T47D (cell line): ENCODE results near the gene CBFA2T3.

ENCODE experiments used
- DNase-seq, 2 experiments: peaks; one replicate each; pipeline versions ENCODE4 v3.0.0 to v3.0.0-alpha.2; 2011 to 2012; ENCODE audit warnings: low read depth in 1 of 2, low spot score in 1 of 2
- JUND ChIP-seq: IDR thresholded peaks from 2 replicates; pipeline ENCODE4 v1.6.1; 2012; ENCODE audit warnings: low read depth
- in situ Hi-C: cut with HindIII; loops from 2 replicates; pipeline ENCODE4 v1.10.0; 2016; ENCODE audit warnings: low sequenced_read_pairs, low pct_unique_long_range_greater_than_20kb

CBFA2T3 gene

DNA sequence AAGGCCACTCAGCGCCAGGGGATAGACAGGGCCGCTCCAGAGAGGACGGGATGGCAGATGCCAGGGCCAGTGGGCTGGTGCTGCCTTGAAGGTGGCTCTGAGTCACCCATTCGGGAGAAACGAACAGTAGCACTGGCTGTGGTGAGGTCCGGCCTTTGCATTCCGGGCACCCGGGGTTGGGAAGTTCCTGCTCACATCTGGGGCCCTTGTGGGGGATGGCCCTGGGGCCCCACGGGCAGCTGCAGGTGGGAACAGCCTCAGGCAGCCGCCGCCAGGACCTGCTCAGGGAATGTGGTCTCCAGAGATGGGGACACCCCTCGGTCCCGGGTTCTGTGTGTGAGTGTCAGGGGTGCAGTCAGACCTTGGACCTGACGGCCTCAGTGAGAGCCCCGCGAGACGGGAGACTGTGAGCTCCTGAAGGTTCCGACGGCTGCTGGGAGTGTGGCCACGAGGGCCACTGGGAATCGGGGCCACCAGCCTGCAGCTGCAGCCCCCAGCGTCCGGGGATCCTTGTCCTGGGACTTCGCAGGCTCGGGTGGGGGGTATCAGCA lies 1.4 kb downstream of the CBFA2T3 start:
- DNase-seq: no peak
- in situ Hi-C loops: no loop called here
- no peak for TF ChIP-seq JUND

DNA sequence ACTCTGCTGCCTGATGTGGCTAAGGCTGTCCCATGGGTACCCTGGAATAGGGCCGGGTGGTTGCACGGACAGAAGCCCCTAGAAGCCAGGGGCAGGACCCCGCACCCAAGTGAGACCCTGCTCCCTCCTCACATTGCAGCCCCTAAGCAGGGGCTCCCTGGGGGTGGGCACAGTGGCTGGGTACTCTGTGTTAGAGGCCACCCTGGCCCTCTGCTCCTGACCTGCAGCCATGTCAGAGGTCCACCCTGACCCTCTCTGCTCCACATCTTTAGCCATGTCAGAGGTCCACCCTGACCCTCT lies 2.1 kb downstream of the CBFA2T3 start:
- DNase-seq: no peak
- no peak for TF ChIP-seq JUND
- in situ Hi-C loops: no loop called here

GRCh38 chr16:88974080-88974915 lies 2.7 kb downstream of the CBFA2T3 start:
- TF ChIP-seq JUND: no peak
- in situ Hi-C loops: no loop called here
- no peak for DNase-seq

DNA sequence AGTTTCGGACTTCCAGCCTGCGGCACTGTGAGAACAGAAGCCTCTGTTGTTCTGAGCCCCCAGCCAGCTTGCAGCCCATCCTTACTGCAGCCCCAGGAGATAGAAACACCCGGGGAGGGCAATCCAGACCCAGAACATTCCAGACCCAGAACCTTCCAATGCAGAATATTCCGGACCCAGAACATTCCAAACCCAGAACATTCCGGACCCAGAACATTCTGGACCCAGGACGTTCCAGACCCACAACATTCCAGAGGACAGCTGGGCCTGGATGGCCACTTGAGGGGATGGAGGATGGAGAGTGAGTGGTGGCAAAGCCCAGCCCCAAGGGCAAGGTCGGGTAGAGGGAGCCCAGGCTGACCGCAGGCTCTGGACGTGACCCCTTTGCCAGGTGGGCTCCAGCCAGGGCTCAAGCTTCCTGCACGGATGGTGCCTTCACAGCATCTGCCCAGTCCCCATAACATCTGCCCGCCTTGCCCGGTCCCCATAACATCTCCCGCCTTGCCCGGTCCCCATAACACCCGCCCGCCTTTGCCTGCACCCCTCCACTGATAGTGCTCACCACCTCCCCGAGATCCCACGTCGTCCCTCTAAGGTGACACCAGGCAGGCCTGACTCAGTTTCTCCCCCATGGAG lies 3.5 kb downstream of the CBFA2T3 start:
- no peak for DNase-seq
- TF ChIP-seq JUND: no peak
- in situ Hi-C loops: no loop called here

- no peak for DNase-seq
- in situ Hi-C loops: no loop called here
- no peak for TF ChIP-seq JUND
Measured at GRCh38 chr16:88973007-88973410, 4.0 kb downstream of the CBFA2T3 start.

DNA sequence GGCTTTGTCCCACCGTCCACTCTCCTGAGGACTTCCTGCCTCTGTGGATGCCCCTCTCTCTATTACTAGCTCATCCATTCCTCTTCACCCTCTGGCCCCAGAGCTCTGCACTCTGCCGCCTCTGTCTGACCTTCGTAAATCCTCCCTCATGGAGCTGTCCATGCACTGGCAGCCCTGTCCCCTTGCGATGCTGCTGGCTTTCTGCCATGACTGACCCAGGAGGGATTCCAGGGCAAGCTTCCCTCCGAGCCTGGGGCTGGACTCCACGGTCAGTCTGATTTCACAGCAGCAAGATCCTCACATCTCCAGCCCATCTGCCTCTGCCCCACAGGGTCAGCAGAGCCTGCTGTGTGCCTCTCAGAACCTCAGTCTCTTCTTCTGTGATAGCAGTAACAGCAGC lies 4.7 kb downstream of the CBFA2T3 start:
- no peak for TF ChIP-seq JUND
- DNase-seq: no peak
- in situ Hi-C loops: no loop called here

DNA sequence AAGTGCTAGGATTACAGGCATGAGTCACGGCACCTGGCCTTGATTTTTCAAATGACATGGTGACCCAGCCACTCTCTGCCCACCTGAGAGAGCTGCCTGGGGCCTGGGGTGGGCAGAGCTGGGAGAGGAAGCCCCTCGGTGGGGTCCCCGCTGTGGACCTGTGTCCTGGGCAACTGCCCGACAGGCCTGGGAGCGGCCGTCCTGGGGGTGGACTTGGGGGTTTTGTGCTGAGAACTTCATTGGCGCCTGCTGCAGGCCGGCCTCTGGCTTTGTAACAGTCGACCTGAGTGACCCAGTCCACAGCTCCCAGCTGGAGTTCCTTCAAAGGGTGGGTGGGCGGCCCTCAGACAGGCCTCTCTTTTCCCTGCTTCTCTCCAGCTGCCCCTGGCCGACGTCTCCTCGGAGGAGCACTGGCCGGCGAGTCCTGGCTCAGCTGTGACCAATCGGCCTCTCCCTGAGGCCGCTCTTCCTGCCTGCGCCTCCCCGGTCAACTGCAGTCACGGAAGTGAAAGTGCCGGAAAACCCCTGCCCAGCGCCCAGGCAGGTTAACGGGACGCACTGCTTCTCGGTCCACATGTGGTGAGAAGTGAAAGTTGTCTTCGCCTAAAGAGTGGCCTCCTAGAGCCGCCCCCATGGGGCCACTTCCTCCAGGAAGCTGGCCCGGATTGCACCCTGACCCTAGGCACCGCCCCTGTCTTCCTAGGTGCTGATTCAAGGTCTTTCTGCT lies 5.5 kb downstream of the CBFA2T3 start:
- in situ Hi-C loops: no loop called here
- no peak for DNase-seq
- no peak for TF ChIP-seq JUND

DNA sequence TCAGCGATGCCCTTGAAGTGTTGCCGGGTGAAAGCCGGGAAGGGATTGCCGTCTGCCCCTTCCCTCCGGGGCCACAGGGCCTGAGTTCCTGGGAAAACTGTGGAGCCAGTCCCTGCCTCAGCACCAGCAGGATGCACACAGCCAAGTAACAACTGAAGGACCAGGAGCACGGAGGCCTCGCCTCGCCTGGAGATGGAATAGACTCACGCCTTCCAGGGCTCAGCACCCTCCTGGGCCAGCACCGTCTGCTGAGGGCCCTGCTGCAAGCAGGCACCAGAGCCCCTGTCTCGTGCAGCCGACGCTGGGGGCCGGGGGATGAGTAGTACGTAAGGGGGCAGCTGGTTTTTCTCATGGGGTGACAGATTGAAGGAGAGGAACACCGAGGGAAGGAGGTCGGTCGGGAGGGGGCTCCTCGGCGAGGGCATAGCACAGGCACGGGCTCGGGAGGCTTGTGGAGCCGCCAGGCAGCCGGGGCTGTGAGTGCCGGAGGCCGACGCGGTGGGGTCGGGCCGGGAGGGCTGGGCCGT lies 6.4 kb downstream of the CBFA2T3 start:
- TF ChIP-seq JUND: no peak
- in situ Hi-C loops: no loop called here
- DNase-seq: no peak

DNA sequence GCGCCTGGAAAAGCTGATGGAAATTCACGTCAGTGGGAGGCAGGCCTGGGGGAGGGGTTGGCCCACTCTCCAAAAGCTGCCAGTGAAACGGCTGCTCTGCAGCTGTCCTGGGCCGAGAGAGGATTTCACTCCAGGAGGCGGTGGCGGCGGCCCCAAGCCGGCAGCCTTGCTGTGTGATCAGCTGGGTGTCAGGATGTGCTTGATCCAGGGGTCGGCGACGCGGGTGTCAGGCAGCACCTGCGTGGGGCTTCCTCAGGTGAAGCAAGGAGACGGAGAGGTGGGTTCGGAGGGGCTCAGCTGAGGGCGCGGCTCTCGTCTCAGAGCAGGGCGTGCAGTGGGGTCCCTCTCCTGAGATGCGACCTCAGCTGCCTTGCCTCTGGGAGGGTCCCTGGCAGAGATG lies 7.0 kb downstream of the CBFA2T3 start:
- DNase-seq: no peak
- in situ Hi-C loops: no loop called here
- no peak for TF ChIP-seq JUND

DNA sequence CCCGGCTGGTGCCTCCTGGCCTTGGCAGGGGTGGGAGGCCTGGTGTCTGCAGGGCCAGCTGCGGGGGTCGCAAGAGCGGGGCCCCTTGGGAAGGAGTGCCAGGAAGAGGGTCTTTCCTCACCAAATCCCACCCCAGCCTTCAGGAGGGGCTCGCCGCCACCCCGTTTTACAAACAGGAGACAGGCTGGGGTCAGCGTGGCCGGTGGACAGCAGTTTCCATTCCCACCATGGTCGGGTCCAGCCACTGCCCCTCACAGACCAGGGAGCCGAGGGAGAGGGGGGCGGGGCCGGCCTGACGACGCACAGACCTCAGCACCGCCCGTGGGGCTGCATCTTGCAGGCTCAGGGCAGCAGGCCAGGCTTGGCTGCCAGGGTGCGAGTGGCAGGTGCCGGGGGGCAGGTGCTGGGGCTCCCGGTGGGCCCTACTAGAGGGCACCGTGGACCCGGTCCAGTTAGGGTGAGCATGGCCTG lies 7.6 kb downstream of the CBFA2T3 start:
- in situ Hi-C loops: no loop called here
- TF ChIP-seq JUND: no peak
- no peak for DNase-seq

GRCh38 chr16:88968589-88969280 lies 8.3 kb downstream of the CBFA2T3 start:
- TF ChIP-seq JUND: no peak
- in situ Hi-C loops: no loop called here
- DNase-seq: no peak

DNA sequence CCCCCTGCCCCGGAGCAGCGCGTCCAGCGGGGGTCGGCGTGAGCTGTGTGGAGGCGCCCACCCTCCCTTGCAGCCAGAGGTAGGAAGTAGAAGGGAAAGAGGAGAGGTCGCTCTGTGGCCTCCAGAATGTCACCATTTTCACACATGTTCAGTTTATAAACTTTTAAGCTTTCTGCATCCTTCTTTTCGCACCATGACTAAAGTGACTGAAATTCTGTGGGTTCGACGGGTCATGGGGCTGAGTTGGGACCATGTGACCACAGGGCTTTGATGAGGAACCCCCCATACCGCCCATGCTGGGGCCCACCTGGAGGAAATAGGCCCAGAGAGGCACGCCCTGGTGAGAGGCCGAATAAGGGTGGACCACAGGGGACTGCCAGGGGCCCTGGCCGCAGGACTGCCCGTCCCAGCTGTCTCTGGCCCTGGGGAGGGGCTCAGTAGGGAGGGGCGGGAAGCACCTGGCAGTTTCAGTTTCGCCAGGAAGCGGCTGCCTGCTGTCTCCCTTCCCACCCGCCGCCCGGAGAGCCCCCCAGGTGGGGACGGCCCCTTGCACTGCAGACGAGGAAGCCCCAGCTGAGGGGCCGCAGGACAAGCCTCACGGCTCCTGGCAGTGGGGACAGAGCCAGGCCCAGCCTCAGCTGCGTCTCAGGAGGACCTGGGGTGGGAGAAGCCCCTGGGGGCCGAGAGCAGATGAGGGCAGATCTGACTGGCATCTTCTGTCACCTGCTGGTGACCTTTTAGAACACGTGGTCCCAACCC lies 9.0 kb downstream of the CBFA2T3 start:
- no peak for TF ChIP-seq JUND
- DNase-seq: no peak
- in situ Hi-C loops: no loop called here
